Measurements from ENCODE around the gene PTPRR.

Gene PTPRR

DNA sequence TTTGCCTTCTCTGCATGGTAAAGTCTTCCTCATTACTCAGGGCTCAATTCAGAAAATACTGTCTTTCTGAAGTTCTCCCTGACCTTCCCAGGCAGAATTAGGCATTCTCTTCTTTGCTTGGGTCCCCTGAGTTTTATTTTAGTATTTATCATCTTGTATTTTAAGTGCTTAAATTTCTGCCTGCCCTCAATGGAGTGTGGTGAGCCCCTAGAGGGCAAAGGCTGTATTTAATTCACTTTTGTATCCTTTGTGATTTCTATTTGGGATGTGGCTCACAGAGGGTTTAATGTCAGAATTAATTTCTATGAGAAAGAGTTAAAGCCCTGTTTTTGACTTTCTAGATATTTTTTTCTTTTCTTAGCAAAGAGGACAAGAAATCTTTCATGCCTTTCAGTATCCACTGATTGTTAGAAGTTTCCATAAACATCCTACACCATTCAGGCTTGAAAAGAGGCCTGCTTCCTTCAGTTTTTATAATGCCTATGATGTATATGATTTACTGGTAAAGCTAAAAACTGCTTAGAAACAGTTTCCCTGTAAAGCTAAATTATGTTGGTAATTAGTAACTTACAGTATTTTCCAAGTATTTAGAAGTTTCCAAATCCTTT, 227.8 kb downstream of the PTPRR start:
- Histone ChIP-seq H3K9me3 (ENCODE audit: control insufficient read depth, insufficient read depth, low read length) (no peaks in the 10 kb centered on the region), H3K9ac (ENCODE audit: low read depth, low read length) (no peak overlapping the region), H3K27ac (ENCODE audit: low read depth, low read length) (no peak overlapping the region), H3K4me1 (ENCODE audit: control insufficient read depth, insufficient read depth, low read length) (peaks cover 15% of the 10 kb centered on the region), H3K27me3 (ENCODE audit: control insufficient read depth, insufficient read depth, low read length) (no peaks in the 10 kb centered on the region), H3K4me3 (ENCODE audit: low read depth, low read length) (no peak overlapping the region), H3K36me3 (ENCODE audit: control insufficient read depth, insufficient read depth, low read length) (no peaks in the 10 kb centered on the region)

DNA sequence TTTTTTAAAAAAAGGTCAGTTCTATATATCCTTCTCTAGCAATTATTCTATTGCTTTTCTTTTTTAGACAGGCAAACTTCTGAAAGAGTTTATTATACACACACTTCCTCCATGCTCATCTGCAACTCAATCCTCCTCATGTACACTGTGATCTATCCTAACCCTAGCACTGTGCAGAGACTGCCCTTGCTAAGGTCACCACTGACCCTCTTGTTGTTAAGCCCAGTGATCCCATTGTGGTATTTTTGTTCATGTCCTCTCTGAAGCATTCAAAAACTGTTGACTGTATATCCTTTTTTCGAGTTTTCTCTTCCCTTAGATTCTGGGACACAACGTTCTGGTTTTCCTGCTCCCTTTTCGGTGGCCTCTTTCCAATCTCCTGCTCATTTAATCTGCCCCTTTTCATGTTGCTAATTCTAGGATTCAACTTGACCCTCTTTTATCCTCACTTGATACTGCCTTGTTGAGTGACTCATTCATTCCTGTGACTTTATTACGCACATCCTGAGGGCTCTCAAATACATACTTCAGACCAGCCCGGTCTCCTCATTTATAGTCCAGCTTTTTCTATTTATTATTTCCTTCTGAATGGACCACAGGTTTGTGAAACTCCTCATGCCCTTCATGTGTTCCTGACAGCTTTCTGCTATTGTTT, 229.4 kb downstream of the PTPRR start:
- H3K9ac ChIP-seq (ENCODE audit: low read depth, low read length), result no peak overlapping the region
- no peaks in the 10 kb centered on the region for H3K27me3 ChIP-seq (ENCODE audit: control insufficient read depth, insufficient read depth, low read length)
- peaks cover 15% of the 10 kb centered on the region for H3K4me1 ChIP-seq (ENCODE audit: control insufficient read depth, insufficient read depth, low read length)
- no peak overlapping the region for H3K4me3 ChIP-seq (ENCODE audit: low read depth, low read length)
- H3K27ac ChIP-seq (ENCODE audit: low read depth, low read length), result no peak overlapping the region
- H3K9me3 ChIP-seq (ENCODE audit: control insufficient read depth, insufficient read depth, low read length), result no peaks in the 10 kb centered on the region
- no peaks in the 10 kb centered on the region for H3K36me3 ChIP-seq (ENCODE audit: control insufficient read depth, insufficient read depth, low read length)

- Histone ChIP-seq H3K9me3 (ENCODE audit: control insufficient read depth, insufficient read depth, low read length) (no peaks in the 10 kb centered on the region), H3K4me1 (ENCODE audit: control insufficient read depth, insufficient read depth, low read length) (peaks cover 13% of the 10 kb centered on the region), H3K9ac (ENCODE audit: low read depth, low read length) (no peak overlapping the region), H3K4me3 (ENCODE audit: low read depth, low read length) (no peak overlapping the region), H3K36me3 (ENCODE audit: control insufficient read depth, insufficient read depth, low read length) (no peaks in the 10 kb centered on the region), H3K27ac (ENCODE audit: low read depth, low read length) (no peak overlapping the region), H3K27me3 (ENCODE audit: control insufficient read depth, insufficient read depth, low read length) (no peaks in the 10 kb centered on the region)
These were observed 233.6 kb downstream of the PTPRR start for GRCh38 chr12:70686907-70687306.

DNA sequence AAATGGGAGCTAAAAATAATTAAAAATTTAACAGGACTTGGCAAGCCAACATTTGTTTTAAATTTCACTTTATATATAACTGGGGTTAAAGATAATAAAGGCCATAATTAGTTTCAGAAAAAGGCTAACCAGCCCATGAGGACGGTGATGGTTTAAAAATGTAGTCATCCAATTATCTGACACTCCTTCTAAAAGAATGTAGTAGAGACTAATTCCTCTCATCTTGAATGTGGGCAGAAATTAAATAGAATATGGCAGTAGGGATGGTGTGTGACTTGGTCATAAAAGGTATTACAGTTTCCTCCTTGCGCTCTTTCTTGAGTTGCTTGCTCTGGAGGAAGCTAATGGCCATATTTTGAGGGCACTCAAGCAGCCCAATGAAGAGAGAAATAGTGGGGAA, 234.2 kb downstream of the PTPRR start:
- peaks cover 13% of the 10 kb centered on the region for H3K4me1 ChIP-seq (ENCODE audit: control insufficient read depth, insufficient read depth, low read length)
- H3K27ac ChIP-seq (ENCODE audit: low read depth, low read length), result no peak overlapping the region
- H3K9me3 ChIP-seq (ENCODE audit: control insufficient read depth, insufficient read depth, low read length), result no peaks in the 10 kb centered on the region
- no peak overlapping the region for H3K9ac ChIP-seq (ENCODE audit: low read depth, low read length)
- H3K36me3 ChIP-seq (ENCODE audit: control insufficient read depth, insufficient read depth, low read length), result no peaks in the 10 kb centered on the region
- no peaks in the 10 kb centered on the region for H3K27me3 ChIP-seq (ENCODE audit: control insufficient read depth, insufficient read depth, low read length)
- H3K4me3 ChIP-seq (ENCODE audit: low read depth, low read length), result no peak overlapping the region

GRCh38 chr12:70683976-70684375, 236.6 kb downstream of the PTPRR start:
- Histone ChIP-seq H3K4me3 (ENCODE audit: low read depth, low read length) (no peak overlapping the region), H3K27me3 (ENCODE audit: control insufficient read depth, insufficient read depth, low read length) (no peaks in the 10 kb centered on the region), H3K9ac (ENCODE audit: low read depth, low read length) (no peak overlapping the region), H3K27ac (ENCODE audit: low read depth, low read length) (no peak overlapping the region), H3K9me3 (ENCODE audit: control insufficient read depth, insufficient read depth, low read length) (no peaks in the 10 kb centered on the region), H3K36me3 (ENCODE audit: control insufficient read depth, insufficient read depth, low read length) (no peaks in the 10 kb centered on the region), H3K4me1 (ENCODE audit: control insufficient read depth, insufficient read depth, low read length) (peaks cover 5% of the 10 kb centered on the region; the same call in 1 of the 2 replicates)

DNA sequence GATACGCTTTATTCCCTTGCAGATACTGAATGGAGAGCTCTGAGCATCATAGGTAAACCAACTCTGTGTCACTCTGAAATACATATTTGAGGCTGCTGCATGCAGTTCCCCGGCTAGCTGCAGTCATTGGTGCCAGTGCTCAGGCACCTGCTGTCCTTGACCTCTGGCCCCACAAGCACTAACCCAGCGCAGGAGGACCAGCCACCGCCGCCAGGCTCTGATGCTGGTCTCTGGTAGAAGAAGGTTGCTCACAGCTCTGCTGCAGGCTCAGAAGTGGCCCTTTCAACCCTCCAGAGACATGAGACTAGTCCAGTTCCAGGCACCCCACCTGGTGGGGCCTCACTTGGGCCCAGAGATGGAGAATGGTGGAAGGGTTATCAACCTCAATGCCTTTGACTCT, 248.8 kb downstream of the PTPRR start:
- no peaks in the 10 kb centered on the region for H3K27me3 ChIP-seq (ENCODE audit: control insufficient read depth, insufficient read depth, low read length)
- no peak overlapping the region for H3K4me3 ChIP-seq (ENCODE audit: low read depth, low read length)
- H3K9me3 ChIP-seq (ENCODE audit: control insufficient read depth, insufficient read depth, low read length), result no peaks in the 10 kb centered on the region
- H3K36me3 ChIP-seq (ENCODE audit: control insufficient read depth, insufficient read depth, low read length), result no peaks in the 10 kb centered on the region
- H3K4me1 ChIP-seq (ENCODE audit: control insufficient read depth, insufficient read depth, low read length), result no peaks in the 10 kb centered on the region
- H3K9ac ChIP-seq (ENCODE audit: low read depth, low read length), result no peak overlapping the region
- H3K27ac ChIP-seq (ENCODE audit: low read depth, low read length), result no peak overlapping the region

DNA sequence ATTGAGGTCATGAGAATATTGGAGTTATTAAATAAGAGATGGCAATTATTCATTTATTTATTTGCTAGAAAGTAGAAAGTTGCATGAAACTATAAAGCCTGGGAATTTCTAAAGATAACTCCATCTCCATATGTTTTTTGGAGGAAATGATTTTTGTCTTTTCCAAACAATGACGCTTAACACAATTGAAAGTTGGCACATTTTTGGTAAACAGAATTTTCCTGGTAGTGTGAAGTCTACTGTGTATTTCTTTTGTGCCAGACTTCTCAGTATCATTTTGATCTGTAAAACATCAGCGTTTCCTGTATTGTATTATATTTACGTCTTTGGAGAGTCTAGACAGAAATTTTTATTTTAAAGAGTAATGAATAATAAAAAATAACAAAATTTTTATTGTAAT, 249.6 kb downstream of the PTPRR start:
- Histone ChIP-seq H3K36me3 (ENCODE audit: control insufficient read depth, insufficient read depth, low read length) (no peaks in the 10 kb centered on the region), H3K27ac (ENCODE audit: low read depth, low read length) (no peak overlapping the region), H3K4me1 (ENCODE audit: control insufficient read depth, insufficient read depth, low read length) (no peaks in the 10 kb centered on the region), H3K4me3 (ENCODE audit: low read depth, low read length) (no peak overlapping the region), H3K9me3 (ENCODE audit: control insufficient read depth, insufficient read depth, low read length) (no peaks in the 10 kb centered on the region), H3K9ac (ENCODE audit: low read depth, low read length) (no peak overlapping the region), H3K27me3 (ENCODE audit: control insufficient read depth, insufficient read depth, low read length) (no peaks in the 10 kb centered on the region)

DNA sequence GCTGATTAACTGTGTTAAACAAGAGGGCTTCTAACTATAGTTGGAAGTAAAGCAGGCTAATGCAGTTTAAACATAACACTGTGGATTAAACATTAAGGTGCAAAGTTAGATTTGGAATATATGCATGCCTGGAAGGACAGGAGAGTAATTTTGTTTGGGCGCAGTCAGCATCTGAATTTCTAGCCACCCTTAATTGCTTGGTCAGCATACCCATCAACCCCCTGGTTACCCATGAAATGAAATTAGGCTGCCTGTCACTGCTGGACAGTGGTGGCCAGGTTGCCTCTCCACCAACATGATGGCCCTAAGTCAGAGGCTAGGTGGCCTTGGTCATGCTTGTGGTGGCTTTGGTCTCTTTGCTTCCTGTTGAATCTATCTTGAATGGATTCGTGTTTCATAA, 253.3 kb downstream of the PTPRR start:
- H3K9me3 ChIP-seq (ENCODE audit: control insufficient read depth, insufficient read depth, low read length), result no peaks in the 10 kb centered on the region
- H3K27me3 ChIP-seq (ENCODE audit: control insufficient read depth, insufficient read depth, low read length), result no peaks in the 10 kb centered on the region
- H3K27ac ChIP-seq (ENCODE audit: low read depth, low read length), result no peak overlapping the region
- no peak overlapping the region for H3K4me3 ChIP-seq (ENCODE audit: low read depth, low read length)
- H3K36me3 ChIP-seq (ENCODE audit: control insufficient read depth, insufficient read depth, low read length), result no peaks in the 10 kb centered on the region
- H3K9ac ChIP-seq (ENCODE audit: low read depth, low read length), result no peak overlapping the region
- peaks cover 28% of the 10 kb centered on the region for H3K4me1 ChIP-seq (ENCODE audit: control insufficient read depth, insufficient read depth, low read length)

- Histone ChIP-seq H3K4me1 (ENCODE audit: control insufficient read depth, insufficient read depth, low read length) (peaks cover 36% of the 10 kb centered on the region), H3K4me3 (ENCODE audit: low read depth, low read length) (no peak overlapping the region), H3K9ac (ENCODE audit: low read depth, low read length) (no peak overlapping the region), H3K27me3 (ENCODE audit: control insufficient read depth, insufficient read depth, low read length) (no peaks in the 10 kb centered on the region), H3K27ac (ENCODE audit: low read depth, low read length) (no peak overlapping the region), H3K36me3 (ENCODE audit: control insufficient read depth, insufficient read depth, low read length) (no peaks in the 10 kb centered on the region), H3K9me3 (ENCODE audit: control insufficient read depth, insufficient read depth, low read length) (no peaks in the 10 kb centered on the region)
These were observed 254.2 kb downstream of the PTPRR start for GRCh38 chr12:70666364-70666763.

- Histone ChIP-seq H3K36me3 (ENCODE audit: control insufficient read depth, insufficient read depth, low read length) (no peaks in the 10 kb centered on the region), H3K9me3 (ENCODE audit: control insufficient read depth, insufficient read depth, low read length) (no peaks in the 10 kb centered on the region), H3K4me3 (ENCODE audit: low read depth, low read length) (peak overlapping the region; percentile 34), H3K27ac (ENCODE audit: low read depth, low read length) (peak overlapping the region; percentile 53), H3K4me1 (ENCODE audit: control insufficient read depth, insufficient read depth, low read length) (peaks cover 37% of the 10 kb centered on the region), H3K9ac (ENCODE audit: low read depth, low read length) (no peak overlapping the region), H3K27me3 (ENCODE audit: control insufficient read depth, insufficient read depth, low read length) (no peaks in the 10 kb centered on the region)
These were observed 256.1 kb downstream of the PTPRR start for GRCh38 chr12:70664465-70664881.

GRCh38 chr12:70663838-70664237, 256.7 kb downstream of the PTPRR start:
- Histone ChIP-seq H3K9ac (ENCODE audit: low read depth, low read length) (no peak overlapping the region), H3K4me3 (ENCODE audit: low read depth, low read length) (peak overlapping the region; percentile 34), H3K27ac (ENCODE audit: low read depth, low read length) (peak overlapping the region; percentile 53), H3K36me3 (ENCODE audit: control insufficient read depth, insufficient read depth, low read length) (no peaks in the 10 kb centered on the region), H3K27me3 (ENCODE audit: control insufficient read depth, insufficient read depth, low read length) (no peaks in the 10 kb centered on the region), H3K4me1 (ENCODE audit: control insufficient read depth, insufficient read depth, low read length) (peaks cover 37% of the 10 kb centered on the region), H3K9me3 (ENCODE audit: control insufficient read depth, insufficient read depth, low read length) (no peaks in the 10 kb centered on the region)

All from HUES48 (cell line).